ENCODE measurements around the gene DUSP10. TPM values are rescaled to one million over a fixed set of nuclear protein-coding genes. Genes with fewer than 3 reads are reported as not detected.

DUSP10 gene
- total RNA-seq, 1 experiment from 2014 or later, result 1.7 TPM

- H4K20me1 ChIP-seq (ENCODE audit: insufficient read depth), result no peaks in the 10 kb centered on the region
- DNase-seq (ENCODE audit: low read depth, low spot score) (no peak), ATAC-seq (no peak)
- no peak for TF ChIP-seq EZH2 (IDR thresholded peaks at IDR 0.05)
- no peak for TF ChIP-seq POLR2A (IDR thresholded peaks at IDR 0.05; ENCODE audit: borderline replicate concordance, extremely low read depth, insufficient read depth, insufficient read length)
- TF ChIP-seq FOSL1 (IDR thresholded peaks at IDR 0.05; ENCODE audit: low read depth), result no peak
- no peak for TF ChIP-seq POLR2AphosphoS5 (IDR thresholded peaks at IDR 0.05; ENCODE audit: low read depth, low read length)
- TF ChIP-seq TCF7L2 (IDR thresholded peaks at IDR 0.05; ENCODE audit: borderline replicate concordance, extremely low read depth, insufficient read depth, insufficient read length), result no peak
- TF ChIP-seq SP1 (IDR thresholded peaks at IDR 0.05; ENCODE audit: low read depth), result no peak
- TF ChIP-seq CTCF (IDR thresholded peaks at IDR 0.05 in 2 of 3, conservative IDR thresholded peaks at IDR 0.05 in 1 of 3; ENCODE audit: borderline replicate concordance in 1 of 3, insufficient read depth in 1 of 3, low read depth in 2 of 3, low read length in 2 of 3), result no peak
- TF ChIP-seq SIN3A (IDR thresholded peaks at IDR 0.05; ENCODE audit: low read depth), result no peak
- no peak for TF ChIP-seq ZFX (IDR thresholded peaks at IDR 0.05)
- no peak for TF ChIP-seq ZNF274 (IDR thresholded peaks at IDR 0.05; ENCODE audit: low read depth, low read length)
- H3K27ac ChIP-seq (ENCODE audit: low read depth, low read length), result no peak overlapping the region
- no peak overlapping the region for H3K4me2 ChIP-seq (ENCODE audit: low read length)
- no peaks in the 10 kb centered on the region for H3K9me3 ChIP-seq (ENCODE audit: control insufficient read depth in 1 of 2, insufficient read depth in 1 of 2, low read depth in 1 of 2, low read length in 2 of 2)
- no peak overlapping the region for H3K9ac ChIP-seq (ENCODE audit: low read length)
- CTCF ChIA-PET, result no interaction called here
- no peaks in the 10 kb centered on the region for H3K36me3 ChIP-seq (ENCODE audit: control insufficient read depth in 1 of 2, insufficient read depth in 2 of 2, low read length in 2 of 2)
- H3K27me3 ChIP-seq (ENCODE audit: insufficient read depth, low read length), result no peaks in the 10 kb centered on the region
- no peaks in the 10 kb centered on the region for H3K79me2 ChIP-seq (ENCODE audit: insufficient read depth, low read length)
- POLR2A ChIA-PET, result no interaction called here
- no peak overlapping the region for H2AFZ ChIP-seq (ENCODE audit: low read depth, low read length, poor library complexity, severe bottlenecking)
- RAD21 ChIA-PET (ENCODE audit: low non-redundant PET in 1 of 2, low total read pairs in 2 of 2, uncharacterized antibody in 2 of 2, unreplicated experiment in 2 of 2), result no interaction called here
- no TSS peak for BruUV-seq (replicated peaks)
- no peaks in the 10 kb centered on the region for H3K4me1 ChIP-seq (ENCODE audit: control insufficient read depth in 1 of 2, insufficient read depth in 2 of 2, low read length in 2 of 2)
- intact Hi-C loops (cut with micrococcal nuclease), result no loop called here
- no peaks in the 10 kb centered on the region for H3K9me2 ChIP-seq (ENCODE audit: insufficient read depth)
- no peak overlapping the region for H3K4me3 ChIP-seq (replicated peaks in 1 of 2; ENCODE audit: low read depth in 1 of 2, low read length in 2 of 2)
Measured at GRCh38 chr1:221775206-221775605, 33.3 kb upstream of the DUSP10 start.

Measured in HCT116 (cell line).